Breast epithelium (tissue), 4 donors: ENCODE measurements around the gene CAMK1. TPM values are rescaled to one million over a fixed set of nuclear protein-coding genes. Genes with fewer than 3 reads are reported as not detected.
A peak's percentile ranks its signal among the peaks of the same experiment; 100 is the strongest.

Source experiments
- DNase-seq, 2 donors: peaks; one replicate each; pipeline ENCODE4 v3.0.0-alpha.2; 2019; ENCODE audit warnings: low spot score in 2 of 2
- H3K27ac ChIP-seq, 2 donors: fragments of 200-600 bp; sonication (generic) in 1 of 2; one replicate each; pipeline ENCODE4 v1.5.1; 2016 to 2019; ENCODE audit warnings: mild to moderate bottlenecking in 1 of 2
- H3K27me3 ChIP-seq, 2 donors: fragments of 200-600 bp; sonication (generic) in 1 of 2; one replicate each; pipeline versions ENCODE4 v1.5.1 to v1.6.0; 2017 to 2019; ENCODE audit warnings: control low read depth in 1 of 2, mild to moderate bottlenecking in 1 of 2
- H3K36me3 ChIP-seq: fragments of 200-600 bp; one replicate; pipeline ENCODE4 v1.5.1; 2019
- H3K4me1 ChIP-seq, 2 donors: fragments of 200-600 bp; sonication (generic); one replicate each; pipeline ENCODE4 v1.5.1; 2016 to 2019; ENCODE audit warnings: control low read depth in 1 of 2
- H3K4me3 ChIP-seq, 3 donors: fragments of 200-600 bp; sonication (generic); 1 replicate in 2 of 3; 2 replicates in 1 of 3; pipeline ENCODE4 v1.5.1; 2016 to 2019; ENCODE audit warnings: mild to moderate bottlenecking in 3 of 3, moderate library complexity in 2 of 3
- H3K9me3 ChIP-seq, 2 donors: fragments of 200-600 bp; sonication (generic) in 1 of 2; one replicate each; pipeline ENCODE4 v1.5.1; 2016 to 2019; ENCODE audit warnings: control low read depth in 1 of 2
- POLR2A ChIP-seq: fragments of 450-650 bp; IDR thresholded peaks from one replicate; pipeline ENCODE4 v1.6.1; 2016; ENCODE audit warnings: antibody characterized with exemption, mild to moderate bottlenecking, moderate library complexity
- POLR2AphosphoS5 ChIP-seq, 3 donors: sonication (generic); formaldehyde crosslinking; IDR thresholded peaks; one replicate each; pipeline ENCODE4 v1.6.1; 2017; ENCODE audit warnings: antibody characterized with exemption in 3 of 3
- intact Hi-C: fragments of 100-400 bp; cut with DNase I; formaldehyde crosslinking; loops from one replicate; pipeline ENCODE4 v1.15.1; 2023; ENCODE audit warnings: low total_unique reads
- total RNA-seq, 3 donors: library from RNA; depleted of rRNA; stranded (reverse); fragments of >200 nt; gene quantifications; one replicate each; pipeline ENCODE4 v1.1.0, GENCODE V29; 2016
- TF ChIP-seq, protein P1 (sequence below), 3 donors: fragments of 450-650 bp; IDR thresholded peaks; one replicate each; pipeline ENCODE4 v1.5.1; 2016 to 2017; ENCODE audit warnings: antibody characterized with exemption in 3 of 3, mild to moderate bottlenecking in 3 of 3, moderate library complexity in 3 of 3

The CAMK1 gene
- total RNA-seq, 3 donors from 2014 or later: 25.2 to 58.7 (median 40.0) TPM

DNA sequence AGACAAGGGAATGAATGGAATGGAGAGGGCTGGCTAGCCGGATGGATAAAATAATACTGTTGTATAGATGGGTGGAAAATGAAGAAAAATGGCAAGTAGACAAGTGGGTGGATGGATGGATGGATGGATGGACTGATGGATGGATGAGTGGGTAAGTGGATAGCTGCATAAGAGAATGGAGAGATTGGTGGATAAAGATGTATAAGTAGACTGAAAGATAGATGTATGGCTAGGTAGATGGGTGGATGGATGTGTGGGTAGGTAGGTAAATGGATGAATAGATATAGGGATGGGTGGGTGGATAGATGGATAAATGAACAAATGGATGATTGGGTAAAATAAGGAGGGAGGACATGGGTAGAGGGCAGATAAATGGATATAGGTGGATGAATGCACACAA, 52.2 kb downstream of the CAMK1 start:
- H3K36me3 ChIP-seq: no peaks in the 10 kb centered on the region
- H3K4me3 ChIP-seq: no peak overlapping the region
- intact Hi-C loops: no loop called here
- no peak for DNase-seq
- TF ChIP-seq POLR2AphosphoS5 (IDR thresholded peaks at IDR 0.05): no peak
- no peaks in the 10 kb centered on the region for H3K27me3 ChIP-seq
- no peaks in the 10 kb centered on the region for H3K4me1 ChIP-seq
- no peaks in the 10 kb centered on the region for H3K9me3 ChIP-seq
- H3K27ac ChIP-seq: no peak overlapping the region

DNA sequence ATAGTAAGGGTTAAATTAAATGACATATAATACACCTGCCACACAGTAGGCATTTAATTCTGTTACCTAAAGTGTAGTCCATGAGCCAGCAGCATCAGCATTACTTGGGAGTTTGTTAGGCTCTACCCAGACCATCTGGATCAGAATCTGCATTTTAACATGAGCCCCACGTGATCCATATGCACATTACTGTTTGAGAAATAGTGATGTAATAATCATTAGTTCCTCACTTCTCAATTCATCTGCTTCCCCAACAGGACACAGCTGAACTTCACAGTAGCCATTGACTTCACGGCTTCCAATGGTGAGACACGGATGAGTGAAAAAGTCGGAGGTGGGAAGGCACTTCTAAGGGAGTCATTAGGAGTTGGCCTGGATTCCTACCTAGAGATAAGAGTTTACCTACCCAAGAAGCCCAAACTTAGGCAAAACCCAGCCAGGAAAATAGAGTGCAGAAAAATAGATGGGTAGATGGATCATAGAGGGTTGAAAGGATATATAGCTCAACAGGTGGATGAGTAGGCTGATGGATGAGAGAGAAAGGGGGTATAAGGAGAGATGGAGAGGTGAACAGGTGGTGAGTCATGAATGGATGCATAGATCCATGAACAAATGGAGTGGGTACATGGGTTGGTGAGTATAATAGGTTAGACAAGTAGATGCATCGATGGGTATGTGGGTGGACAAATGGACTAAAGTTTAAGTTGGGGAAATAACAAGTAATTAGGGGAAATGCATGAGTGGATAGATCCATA, 52.8 kb downstream of the CAMK1 start:
- no peak for DNase-seq
- TF ChIP-seq POLR2AphosphoS5 (IDR thresholded peaks at IDR 0.05) (no peak), POLR2A (no peak)
- TF ChIP-seq, protein P1, sequence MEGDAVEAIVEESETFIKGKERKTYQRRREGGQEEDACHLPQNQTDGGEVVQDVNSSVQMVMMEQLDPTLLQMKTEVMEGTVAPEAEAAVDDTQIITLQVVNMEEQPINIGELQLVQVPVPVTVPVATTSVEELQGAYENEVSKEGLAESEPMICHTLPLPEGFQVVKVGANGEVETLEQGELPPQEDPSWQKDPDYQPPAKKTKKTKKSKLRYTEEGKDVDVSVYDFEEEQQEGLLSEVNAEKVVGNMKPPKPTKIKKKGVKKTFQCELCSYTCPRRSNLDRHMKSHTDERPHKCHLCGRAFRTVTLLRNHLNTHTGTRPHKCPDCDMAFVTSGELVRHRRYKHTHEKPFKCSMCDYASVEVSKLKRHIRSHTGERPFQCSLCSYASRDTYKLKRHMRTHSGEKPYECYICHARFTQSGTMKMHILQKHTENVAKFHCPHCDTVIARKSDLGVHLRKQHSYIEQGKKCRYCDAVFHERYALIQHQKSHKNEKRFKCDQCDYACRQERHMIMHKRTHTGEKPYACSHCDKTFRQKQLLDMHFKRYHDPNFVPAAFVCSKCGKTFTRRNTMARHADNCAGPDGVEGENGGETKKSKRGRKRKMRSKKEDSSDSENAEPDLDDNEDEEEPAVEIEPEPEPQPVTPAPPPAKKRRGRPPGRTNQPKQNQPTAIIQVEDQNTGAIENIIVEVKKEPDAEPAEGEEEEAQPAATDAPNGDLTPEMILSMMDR (IDR thresholded peaks at IDR 0.05): no peak
- H3K27ac ChIP-seq: peak overlapping the region in 1 of 2 donors; percentile 86
- intact Hi-C loops: no loop called here
- no peaks in the 10 kb centered on the region for H3K4me1 ChIP-seq
- no peaks in the 10 kb centered on the region for H3K9me3 ChIP-seq
- no peak overlapping the region for H3K4me3 ChIP-seq
- H3K27me3 ChIP-seq: no peaks in the 10 kb centered on the region
- no peaks in the 10 kb centered on the region for H3K36me3 ChIP-seq

DNA sequence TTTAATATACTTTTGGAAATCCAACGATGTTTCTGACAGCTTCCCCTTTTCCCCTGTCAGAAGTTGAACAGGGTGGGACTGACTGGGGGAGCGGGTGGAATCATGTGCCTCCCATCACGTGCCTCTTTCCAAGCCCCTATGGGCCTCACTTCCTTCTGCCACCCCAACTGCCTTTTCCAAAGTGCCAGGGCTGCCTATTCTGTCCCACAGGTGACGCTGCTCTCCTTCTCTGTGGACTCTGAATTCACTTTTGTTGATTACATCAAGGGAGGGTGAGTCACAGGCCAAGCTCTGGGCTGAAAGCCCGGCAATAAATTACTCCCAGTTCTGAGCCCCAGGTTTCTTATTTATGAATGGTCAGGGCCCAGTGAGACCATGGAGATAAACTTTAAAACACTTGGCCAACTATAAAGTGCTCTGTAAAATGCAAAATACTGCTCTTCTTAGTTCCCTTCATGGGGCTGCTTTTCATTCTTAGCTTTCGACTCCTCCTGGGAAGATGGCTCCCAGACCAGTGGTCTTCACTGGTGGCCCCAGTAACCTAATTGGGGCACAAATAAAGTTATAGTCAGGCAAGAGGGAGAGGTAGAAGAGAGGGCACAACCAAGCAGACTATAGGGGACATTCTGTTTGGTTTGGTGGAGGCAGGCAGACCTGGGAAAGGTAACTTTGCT, 53.8 kb downstream of the CAMK1 start:
- no peaks in the 10 kb centered on the region for H3K27me3 ChIP-seq
- H3K4me1 ChIP-seq: no peaks in the 10 kb centered on the region
- peak overlapping the region; percentile 81 to 86 for H3K27ac ChIP-seq
- intact Hi-C loops: no loop called here
- peak; percentile 74 to 77 for DNase-seq
- no peak overlapping the region for H3K4me3 ChIP-seq
- H3K36me3 ChIP-seq: no peaks in the 10 kb centered on the region
- no peak for TF ChIP-seq POLR2A
- peak in 2 of 3 donors; percentile 47 to 82 for TF ChIP-seq POLR2AphosphoS5 (IDR thresholded peaks at IDR 0.05)
- TF ChIP-seq, protein P1 (IDR thresholded peaks at IDR 0.05): peak; percentile 72 to 91 (median 88)
- no peaks in the 10 kb centered on the region for H3K9me3 ChIP-seq

DNA sequence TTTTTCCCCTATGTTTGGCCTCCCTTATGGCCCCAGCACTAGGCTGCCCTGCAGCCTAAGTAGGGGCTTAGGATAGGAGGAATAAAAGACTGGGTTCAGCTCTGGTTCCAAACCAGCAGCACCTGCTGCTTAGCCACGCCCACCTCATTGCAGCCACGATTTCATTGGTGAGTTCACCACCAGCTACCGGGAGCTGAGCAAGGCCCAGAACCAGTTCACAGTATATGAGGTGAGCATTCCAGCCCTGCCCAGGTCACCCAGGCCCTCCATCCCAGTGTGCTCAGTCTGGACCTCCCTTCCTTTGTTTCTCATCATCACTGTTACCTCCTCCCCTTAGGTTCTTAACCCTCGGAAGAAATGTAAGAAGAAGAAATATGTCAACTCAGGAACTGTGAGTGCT, 54.6 kb downstream of the CAMK1 start:
- H3K27ac ChIP-seq: peak overlapping the region; percentile 50 to 86
- intact Hi-C loops: no loop called here

DNA sequence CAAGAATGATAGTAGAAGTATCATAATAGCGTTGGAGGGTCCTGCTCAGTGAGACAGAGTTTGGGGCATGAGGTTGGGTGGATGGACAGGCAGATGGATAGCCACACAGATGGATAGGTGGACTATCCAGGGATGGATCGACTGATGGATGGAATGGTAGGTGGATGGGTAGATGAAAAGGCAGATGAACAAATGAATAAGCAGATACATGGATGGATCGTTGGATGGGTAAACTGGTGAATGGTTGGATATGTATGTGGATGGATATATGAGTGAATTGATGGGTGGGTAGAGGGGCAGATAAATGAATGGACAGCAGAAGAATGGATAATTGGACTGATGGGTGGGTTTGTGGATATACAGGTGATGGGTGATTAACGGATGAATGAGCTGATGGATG, 56.6 kb downstream of the CAMK1 start:
- Histone ChIP-seq H3K9me3 (no peaks in the 10 kb centered on the region), H3K36me3 (no peaks in the 10 kb centered on the region), H3K27ac (no peak overlapping the region), H3K4me1 (no peaks in the 10 kb centered on the region), H3K27me3 (no peaks in the 10 kb centered on the region), H3K4me3 (no peak overlapping the region)
- intact Hi-C loops: no loop called here
- DNase-seq: no peak
- TF ChIP-seq POLR2A (no peak), POLR2AphosphoS5 (IDR thresholded peaks at IDR 0.05) (no peak)
- TF ChIP-seq, protein P1 (IDR thresholded peaks at IDR 0.05): no peak

More for the DNA sequence above, 54.6 kb downstream of the CAMK1 start:
- DNase-seq: no peak
- TF ChIP-seq POLR2AphosphoS5 (IDR thresholded peaks at IDR 0.05): no peak
- TF ChIP-seq, protein P1 (IDR thresholded peaks at IDR 0.05): no peak
- no peak for TF ChIP-seq POLR2A
- H3K4me3 ChIP-seq: no peak overlapping the region
- no peaks in the 10 kb centered on the region for H3K27me3 ChIP-seq
- no peaks in the 10 kb centered on the region for H3K4me1 ChIP-seq
- H3K9me3 ChIP-seq: no peaks in the 10 kb centered on the region
- no peaks in the 10 kb centered on the region for H3K36me3 ChIP-seq
